ENCODE data around the gene THSD7B.
"Not testable (repeated sequence)": the region's sequence is repeated elsewhere in the genome, so short reads cannot be mapped to it uniquely, and the experiment has no call there.

The THSD7B gene, protein sequence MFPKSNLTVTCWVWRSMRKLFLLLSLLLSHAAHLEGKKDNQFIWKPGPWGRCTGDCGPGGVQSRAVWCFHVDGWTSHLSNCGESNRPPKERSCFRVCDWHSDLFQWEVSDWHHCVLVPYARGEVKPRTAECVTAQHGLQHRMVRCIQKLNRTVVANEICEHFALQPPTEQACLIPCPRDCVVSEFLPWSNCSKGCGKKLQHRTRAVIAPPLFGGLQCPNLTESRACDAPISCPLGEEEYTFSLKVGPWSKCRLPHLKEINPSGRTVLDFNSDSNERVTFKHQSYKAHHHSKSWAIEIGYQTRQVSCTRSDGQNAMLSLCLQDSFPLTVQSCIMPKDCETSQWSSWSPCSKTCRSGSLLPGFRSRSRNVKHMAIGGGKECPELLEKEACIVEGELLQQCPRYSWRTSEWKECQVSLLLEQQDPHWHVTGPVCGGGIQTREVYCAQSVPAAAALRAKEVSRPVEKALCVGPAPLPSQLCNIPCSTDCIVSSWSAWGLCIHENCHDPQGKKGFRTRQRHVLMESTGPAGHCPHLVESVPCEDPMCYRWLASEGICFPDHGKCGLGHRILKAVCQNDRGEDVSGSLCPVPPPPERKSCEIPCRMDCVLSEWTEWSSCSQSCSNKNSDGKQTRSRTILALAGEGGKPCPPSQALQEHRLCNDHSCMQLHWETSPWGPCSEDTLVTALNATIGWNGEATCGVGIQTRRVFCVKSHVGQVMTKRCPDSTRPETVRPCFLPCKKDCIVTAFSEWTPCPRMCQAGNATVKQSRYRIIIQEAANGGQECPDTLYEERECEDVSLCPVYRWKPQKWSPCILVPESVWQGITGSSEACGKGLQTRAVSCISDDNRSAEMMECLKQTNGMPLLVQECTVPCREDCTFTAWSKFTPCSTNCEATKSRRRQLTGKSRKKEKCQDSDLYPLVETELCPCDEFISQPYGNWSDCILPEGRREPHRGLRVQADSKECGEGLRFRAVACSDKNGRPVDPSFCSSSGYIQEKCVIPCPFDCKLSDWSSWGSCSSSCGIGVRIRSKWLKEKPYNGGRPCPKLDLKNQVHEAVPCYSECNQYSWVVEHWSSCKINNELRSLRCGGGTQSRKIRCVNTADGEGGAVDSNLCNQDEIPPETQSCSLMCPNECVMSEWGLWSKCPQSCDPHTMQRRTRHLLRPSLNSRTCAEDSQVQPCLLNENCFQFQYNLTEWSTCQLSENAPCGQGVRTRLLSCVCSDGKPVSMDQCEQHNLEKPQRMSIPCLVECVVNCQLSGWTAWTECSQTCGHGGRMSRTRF (N-terminal part only)
- 0 to 4.2 (median 0) reads per million in 17 experiments for total RNA-seq

DNA sequence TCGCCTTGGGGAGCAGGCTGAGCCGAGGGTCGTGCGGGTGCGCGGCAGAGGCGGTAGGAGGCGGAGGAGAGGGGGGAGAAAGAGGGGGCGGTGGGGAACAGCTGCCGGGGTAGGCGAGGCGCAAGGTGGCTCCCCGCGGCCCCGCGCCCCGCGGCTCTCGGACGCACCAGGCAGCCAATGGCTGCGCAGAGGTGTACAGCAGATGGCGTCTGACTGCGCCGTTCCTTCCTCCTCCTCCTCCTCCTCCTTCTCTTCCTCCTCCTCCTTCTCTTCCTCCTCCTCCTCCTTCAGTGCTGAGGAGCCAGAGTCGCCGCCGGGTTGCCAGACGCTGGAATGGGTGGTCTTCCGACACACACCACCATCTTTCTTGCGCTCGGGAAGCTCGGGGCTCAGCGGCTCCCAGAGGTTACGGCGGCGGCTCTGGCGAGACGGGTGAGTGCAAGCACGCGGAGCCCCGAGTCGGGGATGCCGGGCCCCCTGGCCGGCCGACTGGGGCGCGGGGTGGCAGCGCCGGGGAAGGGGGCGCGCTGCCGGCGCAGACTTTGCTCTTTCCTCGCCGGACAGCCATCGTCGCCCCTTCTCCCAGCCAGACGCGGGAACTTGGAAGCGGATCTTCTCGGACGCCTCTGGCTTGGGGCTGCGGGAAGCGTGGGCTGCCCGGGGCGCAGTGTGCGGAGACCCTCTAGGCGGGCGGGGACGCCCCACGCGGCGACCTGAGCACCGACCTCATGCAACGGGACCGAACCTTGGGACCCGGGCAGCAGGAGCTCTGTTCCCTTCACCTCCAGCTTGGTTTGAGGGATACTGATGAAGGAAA is at the start of gene THSD7B:
Gene THSD7B, plus strand, starts transcription at position 290 of the 817 bp plus-strand sequence. CDS start 116,634 bp downstream, outside the sequence.
- no peak for DNase-seq

DNA sequence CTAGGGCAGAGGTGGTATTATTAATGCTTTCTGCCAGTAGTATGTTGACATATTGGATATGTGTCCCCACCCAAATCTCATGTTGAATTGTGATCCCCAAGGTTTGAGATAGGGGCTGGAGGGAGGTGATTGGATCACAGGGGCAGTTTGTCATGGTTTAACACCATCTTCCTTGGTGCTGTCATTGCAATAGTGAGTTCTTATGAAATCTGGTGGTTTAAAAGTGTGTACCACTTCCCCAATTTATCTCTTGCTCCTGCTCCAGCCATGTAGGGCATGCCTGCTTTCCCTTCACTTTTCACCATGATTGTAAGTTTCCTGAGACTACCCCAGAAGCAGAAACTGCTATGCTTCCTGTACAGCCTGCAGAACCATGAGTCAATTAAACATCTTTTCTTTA is 47.1 kb upstream of the THSD7B start:
- peak in 2 of 4 experiments; percentile 1 to 6 for DNase-seq

DNA sequence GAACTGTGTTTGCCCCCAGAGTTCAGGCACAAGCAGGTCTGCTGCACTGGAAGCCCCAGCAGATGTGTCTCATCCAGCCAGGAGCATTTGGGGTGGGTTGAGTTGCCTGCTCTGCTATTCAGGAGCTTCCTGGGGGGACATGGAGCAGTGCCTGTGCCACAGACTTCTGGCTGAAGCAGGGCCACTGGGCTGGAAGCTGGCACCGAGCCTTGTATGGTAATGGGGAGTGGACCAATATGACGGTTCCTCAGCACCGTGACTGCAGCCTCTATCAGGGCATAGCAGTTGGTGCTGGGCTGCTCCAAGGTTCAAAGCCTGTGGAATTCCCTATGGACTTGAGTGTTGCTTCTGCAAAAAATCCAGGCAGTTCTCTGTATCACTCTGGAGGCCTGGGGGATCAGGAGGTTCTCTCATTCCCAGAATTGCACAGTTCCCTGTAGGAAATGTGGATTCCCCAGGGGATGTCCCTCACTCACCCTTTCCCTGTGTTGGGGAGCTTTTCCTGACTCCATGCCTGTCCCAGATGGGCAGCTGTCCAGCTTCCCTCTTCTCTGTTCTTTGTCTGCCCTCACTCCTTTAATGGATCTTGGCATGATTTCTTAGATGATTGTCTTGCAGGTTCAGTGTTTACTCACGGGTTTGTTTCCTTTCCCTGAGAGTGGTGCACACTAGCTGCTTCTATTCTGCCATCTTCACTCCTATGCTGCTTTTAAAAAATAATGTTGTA is 37.2 kb upstream of the THSD7B start:
- no peak for DNase-seq

DNA sequence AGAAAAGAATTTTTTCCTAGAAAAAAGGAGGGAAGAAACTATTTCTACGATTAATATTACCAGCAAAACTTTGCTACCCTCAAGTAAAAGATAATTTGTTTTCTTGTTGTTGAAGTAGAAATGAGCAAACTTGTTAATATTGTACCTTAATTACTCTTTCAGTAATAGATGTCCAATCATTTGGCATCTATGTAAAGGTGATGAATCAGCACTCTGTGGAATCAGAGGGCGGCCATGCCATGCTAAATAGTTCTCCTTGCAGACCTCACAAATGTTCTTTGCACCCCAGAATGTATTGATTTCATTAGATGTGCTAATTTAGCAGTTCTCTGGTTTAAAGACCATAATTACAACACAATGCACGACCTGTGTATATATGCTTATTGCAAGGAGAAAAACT is 29.1 kb upstream of the THSD7B start:
- DNase-seq, result no peak

DNA sequence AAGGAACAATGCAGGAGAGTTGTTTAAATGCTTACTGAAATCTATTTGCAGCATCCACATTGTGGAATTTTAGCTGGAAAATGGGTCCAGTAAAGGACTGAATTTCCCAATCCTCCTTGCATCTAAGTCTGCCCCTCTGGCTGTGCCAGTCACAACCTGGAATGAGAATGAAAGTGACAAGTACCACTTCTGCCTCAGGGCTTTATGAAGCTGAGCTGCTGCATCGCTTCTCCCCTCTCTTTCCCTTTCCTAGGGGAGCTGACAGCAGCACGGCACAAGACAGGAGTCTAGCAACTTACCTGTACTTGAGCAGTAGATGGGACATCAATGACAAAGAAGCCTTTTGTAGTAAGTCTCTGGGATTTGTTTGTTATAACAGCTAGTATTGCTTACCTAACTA is 27.3 kb upstream of the THSD7B start:
- no peak for DNase-seq

DNA sequence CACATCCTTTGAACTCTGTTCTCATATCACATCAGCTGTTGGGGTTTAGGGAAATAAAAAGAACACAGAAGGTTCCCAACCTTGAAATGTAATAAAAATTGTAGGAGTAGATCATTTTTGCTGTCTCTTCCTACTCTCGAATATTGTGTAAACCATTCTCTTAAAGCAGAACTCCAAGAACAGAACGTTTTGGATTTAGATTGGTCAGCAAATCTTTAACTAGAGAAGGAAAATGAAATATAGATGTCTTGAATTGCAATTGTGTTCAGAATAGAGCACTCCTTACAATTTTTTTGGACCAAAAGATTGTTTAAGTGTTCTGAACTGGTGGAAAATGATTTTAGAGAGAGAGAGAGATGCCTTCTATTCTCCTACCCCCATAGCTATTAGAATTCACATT is 23.9 kb upstream of the THSD7B start:
- no peak for DNase-seq

DNA sequence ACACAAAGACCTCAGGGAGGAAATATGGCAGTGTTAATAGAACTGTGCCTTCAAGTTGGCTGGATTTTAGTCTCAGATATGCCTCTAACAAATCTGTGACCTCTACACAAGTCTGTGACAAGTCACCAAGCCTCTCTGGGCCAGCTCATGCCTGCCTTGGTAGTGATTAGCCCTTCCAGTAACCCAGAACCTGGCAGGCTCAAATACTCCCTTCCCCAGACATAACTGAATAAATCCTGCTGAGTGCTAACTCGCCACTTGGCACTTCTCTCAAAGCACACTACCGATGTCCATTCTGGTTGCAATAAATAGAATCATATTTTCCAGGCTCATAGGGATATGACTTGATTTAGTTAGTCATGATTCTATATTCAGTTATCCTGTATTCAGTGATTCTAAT is 15.3 kb upstream of the THSD7B start:
- DNase-seq, result no peak

DNA sequence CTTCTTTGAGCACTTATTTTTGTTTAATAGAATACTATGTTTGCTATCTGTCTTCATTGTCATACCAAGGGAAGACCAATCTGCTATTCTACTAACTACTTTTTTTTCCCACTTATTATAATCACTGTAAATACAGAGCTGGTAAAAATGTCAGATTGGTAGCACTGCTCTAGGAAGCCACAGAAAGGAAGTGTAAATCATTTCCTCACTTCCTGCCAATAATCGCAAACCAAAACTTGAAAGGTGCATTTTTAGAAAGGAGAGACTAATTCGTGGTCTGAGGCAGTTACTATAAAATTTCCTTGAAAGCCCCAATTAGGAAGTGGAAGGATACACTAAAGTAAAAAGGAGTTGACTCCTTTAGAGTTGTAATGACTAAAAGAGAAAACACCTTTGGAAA is 13.9 kb upstream of the THSD7B start:
- DNase-seq, result no peak

DNA sequence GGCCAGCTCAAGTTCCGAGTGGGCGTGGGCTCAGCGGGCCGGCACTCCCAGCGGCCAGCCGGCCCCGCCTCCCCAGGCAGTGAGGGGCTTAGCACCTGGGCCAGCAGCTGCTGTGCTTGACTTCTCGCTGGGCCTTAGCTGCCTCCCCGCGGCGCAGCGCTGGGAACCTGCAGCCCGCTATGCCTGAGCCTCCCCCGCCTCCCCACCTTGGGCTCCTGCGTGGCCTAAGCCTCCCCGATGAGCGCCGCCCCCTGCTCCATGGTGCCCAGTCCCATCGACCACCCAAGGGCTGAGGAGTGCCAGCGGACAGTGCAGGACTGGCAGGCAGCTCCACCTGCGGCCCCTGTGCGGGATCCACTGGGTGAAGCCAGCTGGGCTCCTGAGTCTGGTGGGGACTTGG is 6.8 kb upstream of the THSD7B start:
- DNase-seq, result not testable (repeated sequence)

DNA sequence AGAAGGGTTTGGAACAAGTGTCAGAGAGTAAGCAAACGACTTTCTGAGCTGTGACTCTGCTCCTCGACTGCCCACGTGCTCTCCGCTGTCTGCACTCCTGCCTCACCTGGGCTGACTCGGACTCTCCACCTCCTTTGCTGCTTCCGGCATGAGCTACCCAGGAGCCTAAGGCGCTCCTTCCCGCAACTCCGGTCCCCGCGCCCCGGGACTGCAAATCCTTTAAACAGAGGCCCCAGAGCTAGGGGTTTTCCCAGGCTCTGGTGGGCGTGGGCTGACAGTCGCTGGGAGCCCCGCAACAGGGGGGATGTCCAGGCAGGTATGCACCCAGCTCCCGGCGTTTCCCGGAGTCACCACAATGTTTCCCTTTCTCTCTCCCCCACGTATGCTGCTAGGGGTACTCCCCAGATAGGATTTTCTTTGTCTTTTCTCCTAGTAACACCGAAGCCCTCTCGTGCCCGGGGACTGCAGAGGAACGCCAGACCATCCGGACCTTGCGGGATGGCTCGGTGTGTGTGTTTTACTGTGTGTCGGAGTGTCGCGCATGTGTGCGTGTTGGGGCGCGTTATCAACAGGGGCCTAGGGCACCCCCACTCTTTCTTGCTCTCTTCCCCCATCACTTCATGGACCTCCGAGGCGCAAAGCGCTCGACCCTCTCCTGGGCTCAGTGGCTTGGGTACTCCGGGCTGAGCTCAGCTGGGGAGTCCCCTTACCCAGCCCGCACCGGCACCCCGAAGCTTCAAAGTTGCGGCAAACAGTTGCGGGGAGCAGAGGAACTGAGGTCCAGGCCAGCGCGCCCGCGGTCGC is 691 bp upstream of the THSD7B start:
- DNase-seq, result no peak

DNA sequence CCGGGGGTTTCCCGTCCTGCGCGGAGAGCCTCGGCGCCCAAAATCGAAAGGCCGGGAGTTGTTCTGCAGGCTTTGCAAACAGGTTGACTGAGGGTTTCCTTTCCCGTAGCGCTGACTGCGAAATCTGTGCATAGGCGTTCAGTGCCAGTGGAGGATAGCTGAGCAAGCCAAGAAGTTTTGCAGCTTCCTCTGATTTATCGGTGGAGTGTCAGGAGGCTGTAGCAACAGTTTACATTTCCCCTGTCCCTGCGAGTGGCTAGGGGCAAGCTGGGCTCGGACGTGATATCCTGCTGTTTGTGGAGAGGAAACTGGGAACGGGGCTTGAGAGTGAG is 694 bp downstream of the THSD7B start:
- no peak for DNase-seq

DNA sequence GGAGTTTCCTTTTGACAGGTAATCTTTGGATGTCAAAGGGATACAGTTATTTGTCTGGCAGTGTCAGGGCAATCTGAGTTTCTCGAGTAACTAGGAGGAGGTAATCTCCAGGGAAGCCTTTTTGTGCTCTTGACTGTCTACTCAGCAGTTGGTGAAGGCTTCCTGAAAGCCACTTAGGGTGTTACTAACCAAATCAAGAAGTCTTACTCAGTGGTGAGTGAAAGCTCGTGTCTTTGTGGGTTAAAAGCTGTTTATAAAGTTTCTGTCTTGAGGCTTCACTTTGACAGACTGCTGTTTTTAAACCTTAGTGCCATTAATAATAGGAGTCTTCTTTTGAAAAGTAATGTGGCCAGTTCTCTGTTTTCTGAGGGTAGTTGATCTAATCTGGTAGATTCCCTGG is 1.7 kb downstream of the THSD7B start:
- no peak for DNase-seq

DNA sequence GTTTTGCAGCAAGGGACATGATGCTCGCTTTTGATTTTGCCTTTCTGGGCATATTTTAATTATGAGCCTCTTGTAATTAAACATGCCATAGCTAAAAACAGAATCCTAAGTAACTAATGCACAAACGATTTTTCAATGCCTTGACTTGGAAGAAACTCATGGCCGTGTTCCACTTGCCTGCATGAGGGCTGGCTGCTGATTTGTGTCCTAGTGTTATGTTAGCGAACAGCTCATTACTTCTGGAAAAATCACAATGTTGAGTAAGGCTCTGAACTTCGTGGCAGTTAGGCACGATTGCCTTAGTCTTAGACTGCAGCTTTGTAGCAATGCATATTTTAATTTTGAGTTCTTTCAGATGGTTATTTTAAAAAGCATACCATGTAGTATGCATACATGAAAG is 4.5 kb downstream of the THSD7B start:
- DNase-seq, result no peak

DNA sequence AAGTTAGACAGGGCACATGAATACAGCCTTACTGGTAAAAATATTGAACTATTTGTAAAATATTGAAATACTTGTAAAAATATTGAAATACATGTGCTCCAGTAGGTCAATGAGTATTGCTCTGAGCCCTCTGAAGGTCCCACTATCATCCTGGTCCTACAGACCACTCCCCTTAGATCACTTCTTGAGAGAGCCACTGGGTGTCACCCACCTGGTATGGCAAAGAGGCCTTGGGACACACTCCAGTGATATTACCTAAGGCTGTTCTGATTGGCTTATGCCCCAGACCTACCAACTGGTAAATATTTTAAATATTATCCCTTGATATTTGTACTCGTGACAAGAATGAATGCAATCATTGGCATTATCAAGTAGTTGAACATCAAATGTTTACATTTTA is 5.0 kb downstream of the THSD7B start:
- DNase-seq, result no peak

DNA sequence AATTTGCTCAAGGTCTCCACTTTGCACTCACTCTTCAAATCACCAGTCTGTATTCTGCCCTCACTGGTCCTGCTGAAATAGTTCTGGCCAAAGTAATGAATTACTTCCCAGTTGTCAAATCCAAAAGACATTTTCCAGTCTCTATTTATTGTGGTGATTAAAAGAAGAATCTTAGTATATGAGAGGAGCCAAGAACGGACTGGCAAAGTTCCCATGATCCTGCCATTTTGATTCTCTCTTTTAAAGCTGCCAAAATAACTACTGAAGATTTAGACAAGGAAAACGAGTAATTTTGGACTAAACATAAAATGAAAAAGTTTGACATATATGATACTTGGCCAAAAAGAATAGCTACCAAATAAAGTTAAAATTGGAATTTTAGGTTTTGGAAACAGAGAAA is 12.0 kb downstream of the THSD7B start:
- DNase-seq, result no peak

DNA sequence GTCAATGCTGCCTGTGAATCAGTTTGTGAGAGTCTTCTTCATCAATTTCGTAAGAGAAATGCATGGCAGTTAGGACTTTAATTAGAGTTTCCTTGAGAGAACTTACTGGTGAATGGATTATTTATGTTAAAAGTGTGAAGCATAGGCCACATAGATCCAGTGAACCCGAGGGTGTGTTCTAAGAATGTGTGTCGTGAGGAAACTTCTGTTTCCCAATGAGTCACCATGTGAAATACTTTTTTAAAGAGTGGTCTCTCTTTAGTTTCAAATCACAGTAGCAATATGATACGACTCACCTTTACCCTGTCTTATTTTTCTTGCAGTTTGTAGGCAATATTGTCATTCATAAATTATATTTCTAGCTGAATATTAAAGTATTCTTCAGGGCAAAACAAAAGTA is 18.5 kb downstream of the THSD7B start:
- DNase-seq, result no peak

DNA sequence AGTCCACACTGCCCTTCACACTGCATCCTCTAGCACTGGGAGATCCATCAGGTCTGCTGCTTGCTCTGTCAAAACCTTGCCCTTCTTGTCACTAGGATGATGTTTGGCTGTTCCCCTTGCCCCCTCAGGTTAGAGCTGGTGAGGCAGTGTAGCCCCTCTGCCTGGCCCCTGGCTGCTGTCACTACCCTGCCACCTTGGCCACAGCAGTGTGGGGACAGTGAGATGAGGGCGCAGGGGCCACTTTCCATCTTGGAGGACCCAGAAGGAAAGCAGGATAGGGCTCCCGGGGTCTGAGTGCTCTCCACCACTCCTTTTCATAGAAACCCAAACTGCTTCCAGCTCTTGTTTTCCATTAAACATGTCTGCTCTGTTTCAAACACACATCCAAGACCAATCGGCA is 19.9 kb downstream of the THSD7B start:
- no peak for DNase-seq

DNA sequence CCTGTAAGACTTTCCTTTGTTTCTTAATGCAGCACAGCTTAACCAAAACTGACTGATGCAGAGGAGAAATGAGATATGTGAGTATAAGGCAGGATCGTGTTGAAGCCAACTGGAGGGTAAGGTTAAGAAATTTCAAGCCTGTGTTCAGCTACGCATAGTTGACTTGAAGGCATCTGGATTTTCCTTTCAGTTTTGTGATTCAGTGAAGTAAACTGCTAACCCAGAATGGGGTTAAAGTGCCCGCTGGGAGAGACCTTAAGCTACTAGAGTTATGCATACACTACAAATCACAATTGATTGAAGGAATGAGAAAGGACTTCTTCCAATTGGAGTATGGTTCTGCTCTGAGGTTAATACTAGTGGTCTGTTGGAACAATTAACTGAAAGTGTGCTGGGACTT is 22.6 kb downstream of the THSD7B start:
- no peak for DNase-seq

DNA sequence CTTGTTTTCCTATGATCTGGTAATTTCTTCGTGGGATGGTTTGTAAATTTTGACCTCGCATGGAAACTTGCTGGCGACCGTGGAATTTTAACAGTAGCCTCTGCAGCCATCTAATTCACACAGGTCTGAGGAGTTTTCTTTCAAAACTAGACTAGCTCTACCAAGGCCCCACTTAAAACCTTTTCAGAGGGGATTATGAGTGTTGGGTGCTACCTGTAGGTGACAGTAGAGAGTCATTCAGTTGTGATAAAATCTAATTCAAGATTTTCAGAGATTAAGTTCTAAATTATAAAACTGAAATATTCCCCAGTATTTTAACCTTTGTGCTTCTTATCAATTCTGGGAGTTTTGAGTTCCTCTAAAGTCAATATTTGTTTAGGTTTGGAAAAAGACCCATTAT is 31.0 kb downstream of the THSD7B start:
- no peak for DNase-seq

DNA sequence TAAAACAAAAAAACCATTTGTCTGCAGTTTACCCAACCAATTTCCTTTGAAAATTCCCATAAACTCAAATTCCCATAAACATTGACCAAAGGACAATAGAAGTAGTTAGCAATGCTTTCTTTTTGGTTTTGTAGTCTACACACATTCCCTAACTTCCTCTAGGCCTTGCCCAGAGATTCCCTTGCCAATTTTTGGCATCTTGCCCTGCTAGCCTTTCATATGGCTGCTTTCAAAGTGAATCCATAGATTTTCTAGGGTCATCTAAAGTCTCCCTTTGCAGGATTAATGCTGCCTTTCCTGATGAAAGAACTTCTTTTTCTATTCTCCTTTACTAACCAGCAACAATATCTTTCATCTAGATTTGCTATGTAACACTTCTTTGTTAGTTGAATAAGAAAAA is 33.4 kb downstream of the THSD7B start:
- no peak for DNase-seq

DNA sequence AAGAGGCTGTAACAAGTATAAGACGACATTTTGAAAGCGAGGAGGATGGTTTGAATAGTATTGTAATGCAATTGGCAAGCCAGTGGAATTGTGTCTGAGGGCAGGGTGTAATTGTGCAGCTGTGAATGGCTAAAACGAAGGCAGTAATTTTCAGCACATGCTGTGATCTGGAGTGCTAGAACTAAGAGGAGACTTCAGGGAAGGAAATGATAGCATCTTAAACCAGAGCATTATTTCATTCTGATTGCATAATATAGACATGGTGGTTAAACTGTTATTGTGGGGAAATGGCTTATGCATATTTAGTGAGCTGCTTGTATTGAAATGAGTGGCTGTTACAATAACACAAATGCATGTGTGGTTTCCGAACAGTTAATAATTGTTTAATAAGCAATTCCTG is 36.3 kb downstream of the THSD7B start:
- DNase-seq, result no peak

Measured in suppressor macrophage (primary cell).